ENCODE data around the gene CPNE9. TPM values are rescaled to one million over a fixed set of nuclear protein-coding genes. Genes with fewer than 3 reads are reported as not detected.
A peak's percentile ranks its signal among the peaks of the same experiment; 100 is the strongest.
"Not testable (repeated sequence)": the region's sequence is repeated elsewhere in the genome, so short reads cannot be mapped to it uniquely, and the experiment has no call there.

The CPNE9 gene
- total RNA-seq, 2 donors from 2014 or later, result not detected

- intact Hi-C loops (cut with DNase I, micrococcal nuclease), result no loop called here
- ATAC-seq (no peak), DNase-seq (no peak)
Measured at GRCh38 chr3:9761919-9762318, 58.3 kb downstream of the CPNE9 start.

DNA sequence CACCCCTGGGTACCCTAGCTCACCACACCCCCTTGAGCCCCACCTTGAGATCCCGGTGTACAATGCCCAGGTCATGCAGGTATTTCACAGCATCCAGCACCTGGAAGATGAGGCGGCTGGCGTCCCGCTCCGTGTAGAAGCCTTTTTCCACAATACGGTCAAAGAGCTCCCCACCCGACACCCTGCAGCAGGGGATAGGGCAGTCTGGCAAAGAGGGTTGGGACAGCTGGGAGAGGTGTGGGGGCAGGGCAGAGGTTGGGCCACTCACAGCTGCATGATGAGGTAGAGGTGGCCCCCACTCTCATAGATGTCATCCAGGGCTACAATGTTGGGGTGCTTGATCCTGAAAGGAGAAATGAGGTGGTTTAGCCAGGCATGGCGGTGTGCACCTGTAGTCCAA lies 59.2 kb downstream of the CPNE9 start:
- DNase-seq (no peak), ATAC-seq (no peak)
- intact Hi-C loops (cut with DNase I, micrococcal nuclease), result no loop called here

DNA sequence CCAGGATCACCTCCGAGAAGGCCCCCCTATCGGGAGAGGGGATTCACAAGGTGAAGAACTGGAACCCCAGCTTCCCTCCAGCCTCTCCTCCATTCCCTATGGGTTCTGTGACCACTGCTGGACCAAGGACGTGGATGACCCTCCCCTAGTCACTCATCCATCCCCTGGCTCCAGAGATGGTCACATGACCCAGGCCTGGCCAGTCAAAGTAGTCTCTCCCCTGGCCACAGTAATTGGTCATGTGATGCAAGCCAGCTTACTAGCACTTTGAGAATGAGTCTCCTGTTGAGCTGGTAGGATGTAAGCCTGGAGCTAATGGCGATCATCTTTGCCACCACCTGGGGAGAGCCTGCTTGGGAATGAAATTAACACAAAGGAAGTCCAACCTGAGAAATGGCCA lies 62.2 kb downstream of the CPNE9 start:
- no peak for ATAC-seq
- DNase-seq, result no peak
- intact Hi-C loops (cut with DNase I, micrococcal nuclease), result no loop called here

DNA sequence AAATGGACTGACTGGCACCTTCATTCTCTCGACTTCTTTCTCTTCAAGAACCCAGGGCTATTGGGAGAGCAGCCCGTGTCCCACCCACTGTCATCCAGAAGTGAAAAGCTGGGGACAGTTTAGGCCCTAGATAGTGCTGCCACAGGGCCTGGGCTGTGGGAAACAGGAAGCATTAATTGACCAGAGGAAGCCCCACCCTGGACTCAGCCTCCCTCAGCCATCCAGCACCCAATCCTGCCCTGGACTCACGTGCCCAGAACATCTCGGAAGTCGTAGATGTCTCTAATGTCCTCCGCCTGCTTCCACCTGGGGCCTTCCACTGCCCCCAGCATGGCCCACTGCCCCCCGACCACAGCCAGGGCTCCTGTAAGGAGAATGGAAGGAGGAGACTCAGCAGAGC lies 63.8 kb downstream of the CPNE9 start:
- ATAC-seq (no peak), DNase-seq (no peak)
- intact Hi-C loops (cut with DNase I, micrococcal nuclease), result no loop called here

- no peak for DNase-seq
- no peak for ATAC-seq
- intact Hi-C loops (cut with DNase I, micrococcal nuclease), result no loop called here
Measured at GRCh38 chr3:9768141-9768775, 64.6 kb downstream of the CPNE9 start.

- DNase-seq (no peak), ATAC-seq (no peak)
- intact Hi-C loops (cut with DNase I, micrococcal nuclease), result no loop called here
Measured at GRCh38 chr3:9769012-9769411, 65.4 kb downstream of the CPNE9 start.

DNA sequence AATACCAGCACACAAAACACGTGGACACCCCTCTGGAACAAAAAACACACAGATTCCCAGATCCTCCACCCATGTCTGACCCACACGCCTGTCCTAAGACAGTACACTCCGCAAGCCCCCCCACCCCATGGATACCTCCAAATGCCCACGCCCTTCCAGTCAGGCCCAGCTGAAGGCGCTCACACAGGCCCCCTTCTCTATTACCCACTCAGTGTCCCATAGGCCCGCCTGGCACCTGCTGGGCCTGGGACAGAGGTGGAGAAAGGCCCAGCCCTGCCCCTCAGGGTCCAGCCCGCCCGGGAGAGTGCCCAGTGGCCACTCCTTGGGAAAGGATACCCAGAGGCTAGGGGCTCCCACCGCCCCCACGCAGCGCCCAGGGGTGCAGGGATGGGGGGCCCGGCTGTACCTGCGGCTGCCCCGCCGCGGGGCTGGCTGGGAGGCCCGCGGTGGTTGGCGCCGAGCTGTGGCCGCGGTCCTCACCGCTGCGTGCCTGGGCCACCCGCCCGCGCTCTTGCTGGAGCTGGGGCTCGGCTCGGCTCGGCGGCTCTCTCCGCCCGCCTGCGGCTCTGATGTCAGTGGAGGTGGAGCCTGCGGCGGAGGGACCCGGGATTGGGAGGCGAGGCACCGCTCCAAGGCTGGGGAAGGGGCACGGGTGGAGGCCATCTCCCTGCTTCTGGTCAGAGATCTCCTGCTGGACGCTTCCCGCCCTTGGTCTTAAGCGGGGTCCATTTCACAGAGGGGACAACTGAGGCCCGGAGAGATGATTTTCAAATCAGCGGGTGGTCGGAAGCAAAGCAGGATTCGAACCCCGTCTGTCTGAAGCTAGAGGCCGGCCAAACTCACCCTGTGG lies 66.0 kb downstream of the CPNE9 start, which contains the start of gene CAMK1:
Gene CAMK1 (minus strand): TSS at position 522 of the 850 bp plus-strand sequence. CDS start 2,198 bp downstream, outside the sequence.
- DNase-seq (peak; percentile 77 to 87), ATAC-seq (peak; percentile 93)
- intact Hi-C loops (cut with DNase I, micrococcal nuclease), result no loop called here

DNA sequence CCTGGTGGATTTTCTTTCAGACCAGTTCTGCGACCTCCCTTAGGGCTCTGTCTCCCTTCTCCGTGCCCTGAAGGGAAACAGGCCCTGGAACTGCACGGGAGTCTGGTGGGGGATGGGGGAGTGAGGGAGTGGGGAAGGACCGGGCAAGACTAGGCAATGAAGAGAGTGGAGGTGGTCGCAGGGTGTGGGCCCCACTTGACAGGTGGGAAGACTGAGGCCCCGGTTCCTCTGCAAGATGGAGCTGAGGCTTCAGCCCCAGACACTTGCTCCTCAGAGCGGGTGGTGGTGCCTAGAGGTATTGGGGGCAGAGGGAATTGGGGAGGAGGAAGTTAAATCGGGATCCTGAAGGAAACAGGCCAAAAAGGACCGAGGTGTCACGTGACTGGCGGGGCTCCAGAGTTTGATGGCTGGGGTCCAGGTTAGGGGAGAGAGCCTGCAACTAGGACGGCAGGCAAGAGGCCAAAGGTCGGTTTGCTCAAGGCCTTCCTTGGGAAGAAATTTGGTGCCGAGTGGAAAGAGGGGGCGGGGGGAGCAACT lies 66.7 kb downstream of the CPNE9 start:
- intact Hi-C loops (cut with DNase I, micrococcal nuclease), result no loop called here
- ATAC-seq, result peak; percentile 37
- peak; percentile 85 to 86 for DNase-seq

- intact Hi-C loops (cut with DNase I, micrococcal nuclease); ATAC-seq; DNase-seq: not testable (repeated sequence)
Measured at GRCh38 chr3:9771007-9771406, 67.4 kb downstream of the CPNE9 start.

DNA sequence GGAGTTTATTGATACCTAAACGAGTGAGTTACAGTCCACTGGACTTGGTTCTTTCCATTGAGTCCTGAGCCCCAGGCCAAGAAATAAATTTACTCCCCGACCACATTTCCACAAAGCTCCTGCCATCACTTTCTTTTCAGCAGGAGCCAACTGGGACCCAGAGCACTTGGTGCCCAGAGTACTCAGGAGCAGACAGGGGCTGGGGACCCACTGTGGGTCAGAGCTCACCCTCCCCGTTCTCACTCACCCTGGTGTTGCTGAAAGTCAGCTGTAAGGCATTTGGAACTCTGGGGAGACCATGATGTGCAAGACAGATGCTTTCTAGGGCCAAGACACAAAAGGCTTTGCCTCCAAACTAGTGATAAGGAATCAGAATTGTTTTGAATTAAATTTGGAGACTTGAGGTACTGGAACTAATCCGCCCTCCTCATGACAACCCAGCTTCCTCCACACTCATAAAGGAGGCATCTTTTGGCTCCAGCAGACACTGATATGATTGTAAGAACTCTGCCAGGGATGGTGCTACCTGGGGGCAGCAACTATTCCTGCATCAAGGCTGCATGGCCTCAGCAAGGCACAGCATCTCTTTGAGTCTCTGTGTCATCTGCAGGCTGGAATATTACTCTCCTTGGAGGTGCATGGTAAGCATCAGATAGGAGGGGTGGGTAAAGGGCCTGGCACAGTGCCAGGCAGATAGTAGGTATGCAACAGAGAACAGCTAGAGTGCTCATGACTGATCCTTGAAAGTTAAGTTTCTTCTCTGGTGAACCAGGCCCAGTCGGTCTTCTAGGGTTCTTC lies 73.5 kb downstream of the CPNE9 start:
- DNase-seq, result no peak
- ATAC-seq, result no peak
- intact Hi-C loops (cut with DNase I, micrococcal nuclease), result no loop called here

DNA sequence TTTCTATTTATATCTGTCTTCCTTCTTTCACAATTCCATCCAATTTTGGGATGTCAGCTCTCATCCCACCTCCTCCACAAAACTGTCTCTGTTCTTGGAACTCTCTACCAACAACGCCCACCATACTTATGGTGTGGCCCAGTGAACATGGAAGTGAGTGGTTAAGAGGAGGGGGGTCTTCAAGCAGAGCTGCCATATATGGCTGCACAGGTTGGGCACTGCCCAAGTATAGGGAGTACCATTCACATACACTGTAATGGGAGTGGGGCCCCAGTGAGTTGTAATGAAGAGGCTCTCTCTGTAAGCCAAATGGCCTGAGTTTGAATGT lies 74.0 kb downstream of the CPNE9 start:
- no peak for DNase-seq
- no peak for ATAC-seq
- intact Hi-C loops (cut with DNase I, micrococcal nuclease), result no loop called here

DNA sequence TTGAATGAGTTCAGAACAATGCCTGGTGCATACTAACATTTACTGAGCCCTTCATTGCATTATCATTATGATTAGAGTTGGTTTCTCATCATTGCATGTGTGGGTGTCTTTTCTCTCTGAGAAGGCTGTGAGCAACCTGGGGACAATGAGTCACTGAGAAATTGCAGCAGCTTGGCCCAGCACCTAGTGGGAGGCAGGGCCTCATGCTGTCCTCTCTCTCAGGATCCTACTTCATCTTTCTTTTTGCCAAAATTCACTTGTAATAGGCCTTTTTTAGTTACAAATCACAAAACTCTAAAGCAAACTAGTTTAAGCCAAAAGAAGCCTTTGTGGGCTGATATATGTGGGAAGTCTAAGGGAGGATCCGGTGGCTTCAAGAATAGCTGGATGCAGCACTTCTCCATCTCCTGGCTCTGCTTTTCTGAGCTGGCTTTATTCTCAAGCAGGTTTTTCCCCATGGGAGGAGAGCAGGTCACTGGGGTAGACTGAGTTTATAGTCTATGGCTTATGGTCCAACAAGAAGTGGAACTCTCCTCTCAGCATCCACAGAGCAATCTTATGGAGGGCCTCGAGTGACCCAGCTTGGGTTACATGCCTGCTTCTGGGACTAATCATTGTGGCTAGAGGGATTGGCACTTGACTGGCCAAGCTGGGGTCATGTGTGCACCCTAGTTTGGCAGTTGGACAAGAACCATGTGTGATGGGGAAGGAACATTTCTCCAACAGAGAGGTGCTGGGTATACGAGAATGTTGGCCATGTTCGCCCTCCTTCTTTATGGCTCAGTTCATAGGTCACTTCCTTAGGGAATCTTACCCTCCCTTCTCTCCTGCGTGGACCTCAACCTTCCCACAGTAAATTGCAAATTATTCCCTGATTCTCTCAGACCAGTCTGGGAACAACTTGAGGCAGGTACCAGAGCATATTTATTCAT lies 74.8 kb downstream of the CPNE9 start:
- ATAC-seq, result peak; percentile 84
- intact Hi-C loops (cut with DNase I, micrococcal nuclease), result no loop called here
- no peak for DNase-seq

DNA sequence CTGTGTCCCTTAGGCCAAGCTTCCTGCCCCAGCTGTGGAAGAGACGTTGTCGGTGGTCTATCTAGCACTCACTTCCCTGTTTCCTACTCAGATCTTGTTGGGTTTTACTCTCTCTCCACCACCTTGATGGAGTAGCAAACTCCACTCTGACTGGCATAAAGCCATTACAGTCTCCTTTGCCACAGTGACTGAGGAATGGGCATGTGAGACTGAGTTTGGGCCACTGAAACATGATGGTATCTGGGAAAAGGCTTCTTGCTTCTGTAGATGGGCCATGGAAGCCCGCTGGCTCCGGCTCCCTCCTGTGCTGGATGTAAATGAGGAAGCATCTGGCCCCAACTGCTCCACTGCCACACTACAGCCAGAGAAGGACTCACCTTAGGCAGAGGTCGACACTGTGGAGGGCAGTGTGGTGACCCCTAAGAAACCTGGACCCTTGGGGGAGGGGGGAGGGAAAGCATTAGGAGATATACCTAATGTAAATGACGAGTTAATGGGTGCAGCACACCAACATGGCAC lies 75.5 kb downstream of the CPNE9 start:
- no peak for DNase-seq
- no peak for ATAC-seq
- intact Hi-C loops (cut with DNase I, micrococcal nuclease), result no loop called here

Other genes starting within 250 kb of the CPNE9 start
- gene LHFPL4, start 150.0 kb upstream of the CPNE9 start, total RNA-seq, result under 1 TPM; 0.70 to 0.73 TPM
- gene MTMR14, start 54.3 kb upstream of the CPNE9 start, total RNA-seq, result 10 to 100 TPM; 38.1 to 44.5 TPM
- gene BRPF1, start 27.9 kb downstream of the CPNE9 start, total RNA-seq, result 10 to 100 TPM; 14.0 to 15.9 TPM
- gene OGG1, start 46.1 kb downstream of the CPNE9 start, total RNA-seq, result 10 to 100 TPM; 23.8 to 25.0 TPM
- 10 to 100 TPM in 1 of 2 donors, 1 to 10 TPM in 1; 8.2 to 10.9 TPM for gene CAMK1, start 66.1 kb downstream of the CPNE9 start, total RNA-seq
- 10 to 100 TPM; 54.1 to 67.0 TPM for gene TADA3, start 88.6 kb downstream of the CPNE9 start, total RNA-seq
- gene ARPC4, start 89.2 kb downstream of the CPNE9 start, total RNA-seq, result 100 to 1,000 TPM; 215 to 222 TPM
- gene TTLL3, start 106.4 kb downstream of the CPNE9 start, total RNA-seq, result 10 to 100 TPM; 40.2 to 47.1 TPM
- 10 to 100 TPM; 27.3 to 29.9 TPM for gene RPUSD3, start 140.2 kb downstream of the CPNE9 start, total RNA-seq
- 10 to 100 TPM; 24.6 to 26.2 TPM for gene CIDEC, start 176.4 kb downstream of the CPNE9 start, total RNA-seq
- 10 to 100 TPM; 40.9 to 41.7 TPM for gene JAGN1, start 186.8 kb downstream of the CPNE9 start, total RNA-seq
- gene IL17RE, start 199.0 kb downstream of the CPNE9 start, total RNA-seq, result 10 to 100 TPM; 87.3 to 88.7 TPM
- 10 to 100 TPM; 33.4 to 37.8 TPM for gene IL17RC, start 213.3 kb downstream of the CPNE9 start, total RNA-seq
- 10 to 100 TPM; 18.8 to 23.8 TPM for gene CRELD1, start 230.0 kb downstream of the CPNE9 start, total RNA-seq
- gene PRRT3, start 248.6 kb downstream of the CPNE9 start, total RNA-seq, result 1 to 10 TPM; 1.1 to 1.2 TPM

Data from left colon (tissue), 2 donors.